Measurements from ENCODE around the gene HSPG2. TPM values are rescaled to one million over a fixed set of nuclear protein-coding genes. Genes with fewer than 3 reads are reported as not detected.

The HSPG2 gene
- total and polyA plus RNA-seq, 10 donors: 14.4 to 395 (median 151) TPM

GRCh38 chr1:21891621-21892479, 45.3 kb downstream of the HSPG2 start:
- Histone ChIP-seq H3K4me1 (peaks cover 0 to 25% (median 7%) of the 10 kb centered on the region in 6 donors), H3K36me3 (peaks cover 0 to 82% (median 22%) of the 10 kb centered on the region in 6 donors), H3K27me3 (replicated peaks in 1 of 7) (no peaks in the 10 kb centered on the region), H3K4me3 (no peak overlapping the region), H3K27ac (no peak overlapping the region), H3K9me3 (no peaks in the 10 kb centered on the region)
- peak; percentile 63 for DNase-seq
- intact Hi-C loops (cut with DNase I; ENCODE audit: low total_unique reads): no loop called here
- 88 to 96% (median 93%) methylated on average over 10 to 20 of the region's 20 CpGs for WGBS, 5 donors
- TF ChIP-seq CTCF (IDR thresholded peaks at IDR 0.05 in 8 of 11, conservative IDR thresholded peaks at IDR 0.05 in 3 of 11): no peak
- no peak for TF ChIP-seq POLR2AphosphoS5 (IDR thresholded peaks at IDR 0.05)
- no peak for TF ChIP-seq POLR2A (IDR thresholded peaks at IDR 0.05)

GRCh38 chr1:21891081-21891480, 46.0 kb downstream of the HSPG2 start:
- intact Hi-C loops (cut with DNase I; ENCODE audit: low total_unique reads): no loop called here
- no peak overlapping the region for H3K27ac ChIP-seq

GRCh38 chr1:21888500-21888899, 48.6 kb downstream of the HSPG2 start:
- Histone ChIP-seq H3K4me1 (no peaks in the 10 kb centered on the region), H3K27ac (no peak overlapping the region), H3K27me3 (replicated peaks in 1 of 7) (no peaks in the 10 kb centered on the region), H3K9me3 (no peaks in the 10 kb centered on the region), H3K36me3 (peaks cover 0 to 90% (median 28%) of the 10 kb centered on the region in 6 donors), H3K4me3 (no peak overlapping the region)
- intact Hi-C loops (cut with DNase I; ENCODE audit: low total_unique reads): no loop called here
- WGBS, 5 donors: 92 to 96% (median 93%) methylated on average over 12 of the region's 12 CpGs
- TF ChIP-seq POLR2A (IDR thresholded peaks at IDR 0.05) (no peak), CTCF (IDR thresholded peaks at IDR 0.05 in 8 of 11, conservative IDR thresholded peaks at IDR 0.05 in 3 of 11) (no peak), POLR2AphosphoS5 (IDR thresholded peaks at IDR 0.05) (no peak)
- peak; percentile 58 for DNase-seq

More at GRCh38 chr1:21891081-21891480, 46.0 kb downstream of the HSPG2 start:
- Histone ChIP-seq H3K9me3 (no peaks in the 10 kb centered on the region), H3K27me3 (replicated peaks in 1 of 7) (no peaks in the 10 kb centered on the region), H3K4me1 (peaks cover 0 to 17% (median 1%) of the 10 kb centered on the region in 6 donors), H3K36me3 (peaks cover 0 to 88% (median 24%) of the 10 kb centered on the region in 6 donors), H3K4me3 (no peak overlapping the region)
- DNase-seq: no peak
- 85 to 96% (median 93%) methylated on average over 6 of the region's 6 CpGs for WGBS, 5 donors
- no peak for TF ChIP-seq CTCF (IDR thresholded peaks at IDR 0.05 in 8 of 11, conservative IDR thresholded peaks at IDR 0.05 in 3 of 11)
- no peak for TF ChIP-seq POLR2AphosphoS5 (IDR thresholded peaks at IDR 0.05)

GRCh38 chr1:21887796-21888195, 49.3 kb downstream of the HSPG2 start:
- H3K27me3 ChIP-seq (replicated peaks in 1 of 7): no peaks in the 10 kb centered on the region
- intact Hi-C loops (cut with DNase I; ENCODE audit: low total_unique reads): no loop called here
- peaks cover 0 to 83% (median 28%) of the 10 kb centered on the region in 6 donors for H3K36me3 ChIP-seq
- H3K4me3 ChIP-seq: no peak overlapping the region
- WGBS, 5 donors: 87 to 94% (median 89%) methylated on average over 7 to 11 of the region's 11 CpGs
- no peak for TF ChIP-seq POLR2A (IDR thresholded peaks at IDR 0.05)
- no peak for TF ChIP-seq CTCF (IDR thresholded peaks at IDR 0.05 in 8 of 11, conservative IDR thresholded peaks at IDR 0.05 in 3 of 11)
- no peak for TF ChIP-seq POLR2AphosphoS5 (IDR thresholded peaks at IDR 0.05)
- H3K27ac ChIP-seq: no peak overlapping the region
- no peaks in the 10 kb centered on the region for H3K9me3 ChIP-seq
- no peaks in the 10 kb centered on the region for H3K4me1 ChIP-seq
- DNase-seq: peak; percentile 68

Data from spleen (tissue), 11 donors.